Activated CD8-positive, alpha-beta T cell treated with anti-CD3 and anti-CD28 coated beads for 36 hours (primary cell): ENCODE data around the gene FAM186B. TPM values are rescaled to one million over a fixed set of nuclear protein-coding genes. Genes with fewer than 3 reads are reported as not detected.

Experiments
- ATAC-seq: fragments of 200-7000 bp; cut with Tn5 transposase; one replicate; pipeline ENCODE4 v1.10.0; 2021; ENCODE audit warnings: mild to moderate bottlenecking, moderate library complexity
- CTCF ChIA-PET: fragments of 350-600 bp; sonication (Branson Sonifier 250); formaldehyde crosslinking; loops from one replicate; lab custom pipeline; 2021; ENCODE audit warnings: antibody characterized with exemption; lab: Charles Lee
- POLR2A ChIA-PET: fragments of 350-600 bp; sonication (Branson Sonifier 250); formaldehyde crosslinking; loops from one replicate; lab custom pipeline; 2021; ENCODE audit warnings: antibody characterized with exemption; lab: Charles Lee
- DNase-seq: peaks from one replicate; pipeline ENCODE4 v3.0.0-alpha.2; 2020
- H3K27ac Mint-ChIP-seq: one replicate; pipeline ENCODE4 v1.8.0; 2021; ENCODE audit warnings: mild to moderate bottlenecking, mixed read lengths
- H3K27me3 Mint-ChIP-seq: one replicate; pipeline ENCODE4 v1.8.0; 2021; ENCODE audit warnings: mixed read lengths
- H3K36me3 Mint-ChIP-seq: one replicate; pipeline ENCODE4 v1.8.0; 2021; ENCODE audit warnings: low read depth, mixed read lengths
- H3K4me1 Mint-ChIP-seq: one replicate; pipeline ENCODE4 v1.8.0; 2021; ENCODE audit warnings: low read depth, mixed read lengths
- H3K4me3 Mint-ChIP-seq: one replicate; pipeline ENCODE4 v1.8.0; 2021; ENCODE audit warnings: mild to moderate bottlenecking, moderate library complexity, mixed read lengths
- H3K9me3 Mint-ChIP-seq: one replicate; pipeline ENCODE4 v1.8.0; 2021; ENCODE audit warnings: mixed read lengths
- CTCF ChIP-seq: fragments of 200-600 bp; IDR thresholded peaks from one replicate; pipeline ENCODE4 v1.8.0; 2022; ENCODE audit warnings: antibody characterized with exemption, mild to moderate bottlenecking
- intact Hi-C: fragments of 100-400 bp; cut with micrococcal nuclease; formaldehyde crosslinking; loops from one replicate; pipeline ENCODE4 v1.10.0; 2022
- total RNA-seq, 2 experiments: library from RNA; stranded (reverse); gene quantifications; one replicate each; pipeline ENCODE4 v1.2.3, GENCODE V29; 2021

Gene FAM186B
- total RNA-seq, 2 experiments from 2014 or later, result not detected

DNA sequence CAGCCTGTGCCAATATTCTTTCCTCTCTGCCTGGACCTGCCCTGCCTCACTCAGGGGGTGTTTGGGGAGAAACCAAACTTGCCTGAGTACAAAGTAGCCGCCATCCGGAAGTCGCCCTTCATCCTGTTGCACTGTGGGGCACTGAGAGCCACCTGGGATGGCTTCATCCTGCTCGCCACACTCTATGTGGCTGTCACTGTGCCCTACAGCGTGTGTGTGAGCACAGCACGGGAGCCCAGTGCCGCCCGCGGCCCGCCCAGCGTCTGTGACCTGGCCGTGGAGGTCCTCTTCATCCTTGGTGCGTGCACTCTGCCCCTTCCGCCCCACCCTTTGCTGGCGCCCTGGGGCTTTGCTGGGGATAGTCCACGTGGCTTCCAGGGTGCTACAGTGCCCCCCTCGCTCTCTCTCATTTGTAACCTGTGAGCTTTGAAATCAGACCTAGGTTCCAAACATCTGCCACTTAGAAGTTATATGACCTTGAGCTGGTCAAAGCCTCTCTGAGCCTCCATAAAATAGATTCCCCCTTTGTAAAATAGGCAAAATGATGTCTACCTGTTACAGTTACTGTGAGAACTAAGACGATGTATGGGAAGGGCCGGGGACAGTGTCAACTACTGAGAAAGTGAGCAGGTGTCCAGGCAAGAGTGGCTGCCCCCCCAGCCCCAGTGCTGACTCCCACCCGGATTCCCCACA is 62.1 kb downstream of the FAM186B start:
- Mint-ChIP-seq H3K27me3 (peaks cover 6% of the 10 kb centered on the region), H3K9me3 (no peaks in the 10 kb centered on the region), H3K4me3 (no peak overlapping the region), H3K27ac (peak overlapping the region; percentile 5), H3K4me1 (peaks cover 28% of the 10 kb centered on the region), H3K36me3 (no peaks in the 10 kb centered on the region)
- ATAC-seq, result no peak
- TF ChIP-seq CTCF, result no peak
- intact Hi-C loops, result no loop called here
- no peak for DNase-seq
- POLR2A ChIA-PET, result interaction anchor here (0.8 to 1.2 kb wide), 2 partner anchors 11 to 37 kb away, joined by 3 read pairs; no protein-coding TSS in a partner anchor
- CTCF ChIA-PET, result interaction anchor here (0.7 to 1.6 kb wide), 2 partner anchors 185 to 196 kb away, joined by 3 to 4 read pairs; no protein-coding TSS in a partner anchor

DNA sequence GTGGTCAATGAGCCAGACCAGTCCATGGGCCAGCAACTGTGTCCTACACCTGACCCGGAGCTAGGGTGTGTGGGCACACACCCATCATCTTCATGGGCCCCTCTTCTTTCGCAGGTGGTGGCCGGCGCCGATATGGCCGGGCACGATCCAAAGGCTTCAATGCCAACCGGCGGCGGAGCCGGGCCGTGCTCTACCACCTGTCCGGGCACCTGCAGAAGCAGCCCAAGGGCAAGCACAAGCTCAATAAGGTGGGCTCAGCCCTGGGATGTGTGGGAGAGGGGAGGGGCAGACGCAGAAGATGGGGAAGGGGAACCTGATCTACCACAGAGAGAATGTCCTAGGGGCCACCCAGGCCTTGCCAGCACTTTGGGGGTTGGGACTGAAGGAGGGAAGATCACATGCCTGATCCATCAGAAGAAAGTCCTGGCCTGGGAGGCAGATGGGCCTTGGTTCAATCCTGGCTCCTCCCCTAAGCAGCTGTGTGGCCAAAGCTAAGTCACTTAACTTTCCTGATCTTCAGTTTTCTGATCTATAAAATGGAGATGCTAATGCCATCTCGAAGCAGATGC is 62.8 kb downstream of the FAM186B start:
- Mint-ChIP-seq H3K4me3 (no peak overlapping the region), H3K9me3 (no peaks in the 10 kb centered on the region), H3K27me3 (peaks cover 8% of the 10 kb centered on the region), H3K27ac (no peak overlapping the region), H3K36me3 (no peaks in the 10 kb centered on the region), H3K4me1 (peaks cover 23% of the 10 kb centered on the region)
- intact Hi-C loops, result no loop called here
- CTCF ChIA-PET, result interaction anchor here (0.7 to 1.6 kb wide), 2 partner anchors 184 to 195 kb away, joined by 3 to 4 read pairs; no protein-coding TSS in a partner anchor
- ATAC-seq (no peak), DNase-seq (no peak)
- POLR2A ChIA-PET, result interaction anchor here (0.8 to 1.3 kb wide), 3 partner anchors 9 to 38 kb away, joined by 3 to 4 read pairs (median 3); no protein-coding TSS in a partner anchor
- no peak for TF ChIP-seq CTCF

- intact Hi-C loops, result no loop called here
- POLR2A ChIA-PET, result interaction anchor here (1.2 to 1.3 kb wide), 2 partner anchors 10 kb away, joined by 3 to 4 read pairs; no protein-coding TSS in a partner anchor
Observed at GRCh38 chr12:49541911-49542505, 63.4 kb downstream of the FAM186B start.

DNA sequence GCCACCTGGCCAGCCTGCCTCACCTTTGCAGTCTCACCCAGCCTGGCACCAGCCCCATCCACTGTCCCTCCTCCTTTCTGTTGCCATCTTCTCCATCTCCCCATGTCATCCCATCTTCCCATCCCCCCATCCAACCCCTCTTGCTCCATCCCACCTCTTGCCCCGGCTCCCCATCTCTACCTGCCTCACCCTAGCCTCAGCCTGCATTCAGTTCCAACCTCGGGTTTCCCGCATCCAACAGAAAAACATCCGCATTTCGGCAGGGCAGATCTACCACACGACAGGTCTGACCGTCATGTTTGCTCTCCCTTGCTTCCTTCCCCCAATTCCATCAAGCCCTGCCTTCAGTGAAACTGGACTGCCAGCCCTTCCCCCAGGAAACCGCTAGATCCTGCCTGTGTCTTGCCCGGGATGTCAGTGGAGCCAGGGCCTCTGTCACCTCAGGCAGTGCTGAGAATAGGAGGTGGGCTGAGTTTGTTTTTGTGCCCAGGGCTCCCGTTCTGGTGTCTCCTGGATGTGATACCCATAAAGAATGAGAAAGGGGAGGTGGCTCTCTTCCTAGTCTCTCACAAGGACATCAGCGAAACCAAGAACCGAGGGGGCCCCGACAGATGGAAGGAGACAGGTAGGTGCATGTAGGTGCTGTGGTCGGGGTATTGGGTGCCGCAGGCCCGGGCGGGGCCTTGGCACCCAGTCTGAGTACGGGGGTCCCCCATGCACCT is 64.1 kb downstream of the FAM186B start:
- Mint-ChIP-seq H3K36me3 (no peaks in the 10 kb centered on the region), H3K4me1 (peaks cover 19% of the 10 kb centered on the region), H3K27me3 (peaks cover 16% of the 10 kb centered on the region), H3K27ac (no peak overlapping the region), H3K9me3 (no peaks in the 10 kb centered on the region), H3K4me3 (no peak overlapping the region)
- intact Hi-C loops, result no loop called here
- ChIA-PET CTCF (interaction anchor here (1.6 kb wide), 1 partner anchor 183 kb away, joined by 4 read pairs; no protein-coding TSS in a partner anchor), POLR2A (interaction anchor here (1.3 kb wide), 1 partner anchor 11 kb away, joined by 4 read pairs; no protein-coding TSS in a partner anchor)
- no peak for TF ChIP-seq CTCF
- DNase-seq (no peak), ATAC-seq (no peak)

More at GRCh38 chr12:49541911-49542505, 63.4 kb downstream of the FAM186B start:
- no peak for ATAC-seq
- Mint-ChIP-seq H3K4me1 (peaks cover 19% of the 10 kb centered on the region), H3K27ac (no peak overlapping the region), H3K36me3 (no peaks in the 10 kb centered on the region), H3K4me3 (no peak overlapping the region), H3K9me3 (no peaks in the 10 kb centered on the region), H3K27me3 (peaks cover 11% of the 10 kb centered on the region)
- DNase-seq, result no peak
- CTCF ChIA-PET, result interaction anchor here (1.6 kb wide), 1 partner anchor 184 kb away, joined by 4 read pairs; no protein-coding TSS in a partner anchor
- no peak for TF ChIP-seq CTCF
